ENCODE measurements around the gene MUCL3. TPM values are rescaled to one million over a fixed set of nuclear protein-coding genes. Genes with fewer than 3 reads are reported as not detected.
A peak's percentile ranks its signal among the peaks of the same experiment; 100 is the strongest.

MUCL3 gene
- total and polyA plus RNA-seq, 2 of the 8 experiments (the other 6 are each of a cell fraction or from before 2014, with no cell fraction given), result 0.15 to 0.37 TPM

DNA sequence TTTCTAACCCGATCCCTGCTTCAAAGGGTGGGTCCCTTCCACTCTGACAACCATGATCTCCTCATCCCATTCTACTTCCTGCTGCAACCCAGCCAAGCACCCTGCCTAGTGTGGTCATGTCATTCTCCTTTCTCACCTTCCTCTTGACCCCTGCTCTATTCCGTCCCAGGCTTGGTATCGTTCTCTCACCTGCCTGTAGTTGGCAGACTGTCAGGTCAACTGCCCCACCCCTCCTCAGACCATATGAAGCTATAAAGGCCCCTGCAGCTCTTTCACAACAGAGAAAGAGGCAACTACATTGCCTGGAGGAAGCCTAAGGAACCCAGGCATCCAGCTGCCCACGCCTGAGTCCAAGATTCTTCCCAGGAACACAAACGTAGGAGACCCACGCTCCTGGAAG, 42.7 kb downstream of the MUCL3 start, which contains the start of gene MUC21:
Gene MUC21, plus strand, starts transcription at position 280 of the 400 bp plus-strand sequence. CDS start 241 bp downstream, outside the sequence.
- Histone ChIP-seq H4K5ac (ENCODE audit: insufficient read length, low read depth, low read length) (no peak within 1 kb of the TSS), H3K4me3 (ENCODE audit: extremely low read depth in 1 of 4, insufficient read depth in 2 of 4, low read depth in 3 of 4, low read length in 4 of 4) (no peak within 1 kb of the TSS), H3K79me1 (ENCODE audit: low read depth, low read length) (no peaks in the 10 kb centered on the region), H2BK15ac (ENCODE audit: low read length) (peak within 1 kb of the TSS; percentile 76; the same call in 1 of the 2 replicates), H4K20me1 (replicated peaks in 1 of 2; ENCODE audit: control insufficient read depth in 1 of 2, insufficient read depth in 2 of 2, low read length in 2 of 2) (no peaks in the 10 kb centered on the region), H3K9me3 (ENCODE audit: insufficient read depth in 2 of 2, low read depth in 1 of 2, low read length in 1 of 2) (no peaks in the 10 kb centered on the region), H3K27ac (ENCODE audit: low read depth, low read length) (no peak within 1 kb of the TSS), H3K27me3 (replicated peaks in 1 of 4; ENCODE audit: control insufficient read depth in 3 of 4, extremely low read depth in 1 of 4, insufficient read depth in 3 of 4, low read length in 3 of 4) (no peaks in the 10 kb centered on the region), H4K8ac (ENCODE audit: extremely low read depth, insufficient read depth, low read length) (no peak within 1 kb of the TSS), H2BK5ac (ENCODE audit: low read depth, low read length) (no peak within 1 kb of the TSS), H3K4me1 (replicated peaks in 1 of 4; ENCODE audit: control insufficient read depth in 3 of 4, insufficient read depth in 4 of 4, low read length in 3 of 4) (peaks cover 0 to 2% (median 0%) of the 10 kb centered on the region in 4 experiments; a peak in 1 of 7 replicates), H3K14ac (ENCODE audit: insufficient read length) (no peak within 1 kb of the TSS), H2BK20ac (ENCODE audit: low read length) (no peak within 1 kb of the TSS), H3K23me2 (ENCODE audit: low read depth, low read length) (no peaks in the 10 kb centered on the region), H3K23ac (ENCODE audit: insufficient read length) (no peak within 1 kb of the TSS), H3K56ac (replicated peaks; ENCODE audit: insufficient read length, low read depth, low read length) (no peak within 1 kb of the TSS), H3K36me3 (ENCODE audit: control insufficient read depth in 2 of 4, insufficient read depth in 4 of 4, low read length in 3 of 4) (no peaks in the 10 kb centered on the region), H3K4ac (replicated peaks; ENCODE audit: insufficient read length, low read depth, low read length) (no peak within 1 kb of the TSS), H2AFZ (ENCODE audit: low read length) (peak within 1 kb of the TSS; percentile 99), H3K4me2 (ENCODE audit: insufficient read depth in 1 of 2, low read depth in 2 of 2, low read length in 2 of 2) (peak within 1 kb of the TSS in 1 of 2 experiments; percentile 58; a peak in 1 of 4 replicates), H4K91ac (replicated peaks; ENCODE audit: insufficient read length, low read length) (peak within 1 kb of the TSS; percentile 20), H2AK5ac (ENCODE audit: low read depth, low read length) (no peak within 1 kb of the TSS), H2BK120ac (replicated peaks; ENCODE audit: low read depth, low read length) (no peak within 1 kb of the TSS), H2BK12ac (ENCODE audit: low read depth, low read length) (no peak within 1 kb of the TSS), H3K9ac (replicated peaks in 1 of 4; ENCODE audit: extremely low read depth in 1 of 4, low read depth in 3 of 4, low read length in 3 of 4) (no peak within 1 kb of the TSS), H3K18ac (ENCODE audit: extremely low read depth, low read length) (no peak within 1 kb of the TSS), H3K79me2 (ENCODE audit: control insufficient read depth in 1 of 2, insufficient read depth in 2 of 2, low read length in 2 of 2) (no peaks in the 10 kb centered on the region)
- WGBS, 2 experiments (ENCODE audit: extremely low coverage in 1 of 2, insufficient coverage in 1 of 2, insufficient read length in 1 of 2, insufficient replicate concordance in 2 of 2, low coverage in 1 of 2, low lambda C conversion rate in 2 of 2, missing lambda C conversion rate in 1 of 2), result 77% methylated on average over 6 of the region's 6 CpGs; no CpG with 5 or more reads in 1 of the 2 experiments
- ChIA-PET CTCF (ENCODE audit: partially characterized antibody) (interaction anchor here (0.5 to 1.8 kb wide), 9 partner anchors 11 to 103 kb away, joined by 3 to 6 read pairs (median 3); no protein-coding TSS in a partner anchor), POLR2A (ENCODE audit: partially characterized antibody) (interaction anchor here (0.6 kb wide), 1 partner anchor 162 kb away, joined by 3 read pairs; no protein-coding TSS in a partner anchor)
- TF ChIP-seq SUZ12 (IDR thresholded peaks at IDR 0.05; ENCODE audit: low read length) (no peak), RBBP5 (IDR thresholded peaks at IDR 0.05; ENCODE audit: borderline replicate concordance, low read depth, low read length) (no peak), TAF1 (IDR thresholded peaks at IDR 0.05; ENCODE audit: low read depth, low read length) (no peak), EGR1 (IDR thresholded peaks at IDR 0.05; ENCODE audit: borderline replicate concordance, low read depth, low read length) (no peak), CEBPB (IDR thresholded peaks at IDR 0.05; ENCODE audit: low read depth, low read length) (no peak), MAFK (IDR thresholded peaks at IDR 0.05; ENCODE audit: low read depth, low read length) (no peak), SIX5 (IDR thresholded peaks at IDR 0.05; ENCODE audit: low read depth, low read length) (no peak), CBX8 (IDR thresholded peaks at IDR 0.05; ENCODE audit: borderline replicate concordance, low read depth, low read length) (no peak)
- TF ChIP-seq, protein P1, sequence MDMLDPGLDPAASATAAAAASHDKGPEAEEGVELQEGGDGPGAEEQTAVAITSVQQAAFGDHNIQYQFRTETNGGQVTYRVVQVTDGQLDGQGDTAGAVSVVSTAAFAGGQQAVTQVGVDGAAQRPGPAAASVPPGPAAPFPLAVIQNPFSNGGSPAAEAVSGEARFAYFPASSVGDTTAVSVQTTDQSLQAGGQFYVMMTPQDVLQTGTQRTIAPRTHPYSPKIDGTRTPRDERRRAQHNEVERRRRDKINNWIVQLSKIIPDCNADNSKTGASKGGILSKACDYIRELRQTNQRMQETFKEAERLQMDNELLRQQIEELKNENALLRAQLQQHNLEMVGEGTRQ (IDR thresholded peaks at IDR 0.05; ENCODE audit: low read length), result no peak
- TF ChIP-seq, protein P2, sequence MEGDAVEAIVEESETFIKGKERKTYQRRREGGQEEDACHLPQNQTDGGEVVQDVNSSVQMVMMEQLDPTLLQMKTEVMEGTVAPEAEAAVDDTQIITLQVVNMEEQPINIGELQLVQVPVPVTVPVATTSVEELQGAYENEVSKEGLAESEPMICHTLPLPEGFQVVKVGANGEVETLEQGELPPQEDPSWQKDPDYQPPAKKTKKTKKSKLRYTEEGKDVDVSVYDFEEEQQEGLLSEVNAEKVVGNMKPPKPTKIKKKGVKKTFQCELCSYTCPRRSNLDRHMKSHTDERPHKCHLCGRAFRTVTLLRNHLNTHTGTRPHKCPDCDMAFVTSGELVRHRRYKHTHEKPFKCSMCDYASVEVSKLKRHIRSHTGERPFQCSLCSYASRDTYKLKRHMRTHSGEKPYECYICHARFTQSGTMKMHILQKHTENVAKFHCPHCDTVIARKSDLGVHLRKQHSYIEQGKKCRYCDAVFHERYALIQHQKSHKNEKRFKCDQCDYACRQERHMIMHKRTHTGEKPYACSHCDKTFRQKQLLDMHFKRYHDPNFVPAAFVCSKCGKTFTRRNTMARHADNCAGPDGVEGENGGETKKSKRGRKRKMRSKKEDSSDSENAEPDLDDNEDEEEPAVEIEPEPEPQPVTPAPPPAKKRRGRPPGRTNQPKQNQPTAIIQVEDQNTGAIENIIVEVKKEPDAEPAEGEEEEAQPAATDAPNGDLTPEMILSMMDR (IDR thresholded peaks at IDR 0.05; ENCODE audit: control extremely low read depth in 1 of 3, insufficient read depth in 1 of 3, low read depth in 1 of 3, low read length in 3 of 3), result no peak
- DNase-seq (ENCODE audit: low read depth in 1 of 2, low spot score in 2 of 2), result no peak
- no peak for FAIRE-seq

All from H1 (cell line).